BLaER1 (cell line): ENCODE results near the gene RSPRY1.

Source experiments
- H3K27ac ChIP-seq: shearing (Covaris generic); formaldehyde crosslinking; 2 replicates; pipeline ENCODE4 v1.8.1; 2022
- H3K27me3 ChIP-seq: shearing (Covaris generic); formaldehyde crosslinking; 2 replicates; pipeline ENCODE4 v1.8.1; 2022
- H3K36me3 ChIP-seq: shearing (Covaris generic); formaldehyde crosslinking; 2 replicates; pipeline ENCODE4 v1.8.1; 2022
- H3K4me1 ChIP-seq: shearing (Covaris generic); formaldehyde crosslinking; 2 replicates; pipeline ENCODE4 v1.8.1; 2022
- H3K4me2 ChIP-seq: shearing (Covaris generic); formaldehyde crosslinking; 2 replicates; pipeline ENCODE4 v1.8.1; 2022
- H3K4me3 ChIP-seq: shearing (Covaris generic); formaldehyde crosslinking; 2 replicates; pipeline ENCODE4 v1.8.1; 2022
- H3K9ac ChIP-seq: shearing (Covaris generic); formaldehyde crosslinking; 2 replicates; pipeline ENCODE4 v1.8.1; 2022
- H3K9me3 ChIP-seq: shearing (Covaris generic); formaldehyde crosslinking; 2 replicates; pipeline ENCODE4 v1.8.1; 2022
- H4K20me1 ChIP-seq: shearing (Covaris generic); formaldehyde crosslinking; 2 replicates; pipeline ENCODE4 v1.8.1; 2022
- Cebpa-rat ChIP-seq: shearing (Covaris generic); IDR thresholded peaks from 2 replicates; pipeline ENCODE4 v1.8.1; 2022

RSPRY1 gene

DNA sequence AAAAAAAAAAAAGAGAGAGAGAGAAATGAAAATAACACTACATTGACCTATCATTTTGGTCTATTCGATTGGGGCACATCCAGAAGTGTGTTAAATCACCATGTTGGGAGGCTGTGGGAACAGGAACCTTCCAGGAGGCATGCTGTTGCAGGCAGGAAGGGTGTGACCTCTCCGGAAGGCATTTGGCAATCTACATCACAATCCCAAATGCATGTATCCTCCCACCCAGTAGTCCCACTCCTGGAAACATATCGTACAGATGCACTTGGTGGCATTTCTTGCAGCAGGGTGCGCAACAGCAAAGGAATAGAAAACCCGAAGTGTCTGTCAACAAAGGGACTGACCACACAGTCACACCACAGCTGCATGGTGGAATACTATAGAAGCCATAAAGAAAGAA, 90.5 kb downstream of the RSPRY1 start:
- no peaks in the 10 kb centered on the region for H3K36me3 ChIP-seq
- H3K4me3 ChIP-seq, result no peak overlapping the region
- H3K27me3 ChIP-seq, result no peaks in the 10 kb centered on the region
- H4K20me1 ChIP-seq, result no peaks in the 10 kb centered on the region
- no peak for TF ChIP-seq Cebpa-rat
- H3K9me3 ChIP-seq, result no peaks in the 10 kb centered on the region
- H3K4me2 ChIP-seq, result no peak overlapping the region
- H3K9ac ChIP-seq, result no peak overlapping the region
- H3K4me1 ChIP-seq, result peaks cover 12% of the 10 kb centered on the region
- no peak overlapping the region for H3K27ac ChIP-seq

DNA sequence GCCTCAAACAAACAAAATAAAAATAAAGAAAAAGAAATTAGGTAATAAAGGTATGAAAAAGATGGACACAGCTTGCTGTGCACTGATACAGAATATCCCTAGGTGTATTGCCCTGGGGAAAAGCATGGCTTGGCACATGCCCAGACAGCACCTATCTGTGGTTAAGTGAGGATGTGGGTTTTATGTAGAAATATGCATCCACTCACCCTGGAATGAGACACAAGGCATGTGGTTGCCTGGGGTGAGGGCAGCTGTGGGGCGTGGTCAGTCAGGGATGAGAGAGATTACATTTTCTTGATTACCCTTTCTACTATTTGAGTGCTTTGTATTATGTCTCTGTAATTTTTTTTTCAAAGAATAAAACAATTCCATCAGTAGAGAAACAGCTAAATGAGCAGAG, 91.5 kb downstream of the RSPRY1 start:
- H3K4me1 ChIP-seq, result peaks cover 12% of the 10 kb centered on the region
- no peaks in the 10 kb centered on the region for H4K20me1 ChIP-seq
- no peak overlapping the region for H3K9ac ChIP-seq
- H3K9me3 ChIP-seq, result no peaks in the 10 kb centered on the region
- no peak overlapping the region for H3K27ac ChIP-seq
- no peak overlapping the region for H3K4me3 ChIP-seq
- peak overlapping the region; percentile 44 for H3K4me2 ChIP-seq
- peaks cover 2% of the 10 kb centered on the region; the same call in 1 of the 2 replicates for H3K27me3 ChIP-seq
- H3K36me3 ChIP-seq, result no peaks in the 10 kb centered on the region
- TF ChIP-seq Cebpa-rat, result no peak

DNA sequence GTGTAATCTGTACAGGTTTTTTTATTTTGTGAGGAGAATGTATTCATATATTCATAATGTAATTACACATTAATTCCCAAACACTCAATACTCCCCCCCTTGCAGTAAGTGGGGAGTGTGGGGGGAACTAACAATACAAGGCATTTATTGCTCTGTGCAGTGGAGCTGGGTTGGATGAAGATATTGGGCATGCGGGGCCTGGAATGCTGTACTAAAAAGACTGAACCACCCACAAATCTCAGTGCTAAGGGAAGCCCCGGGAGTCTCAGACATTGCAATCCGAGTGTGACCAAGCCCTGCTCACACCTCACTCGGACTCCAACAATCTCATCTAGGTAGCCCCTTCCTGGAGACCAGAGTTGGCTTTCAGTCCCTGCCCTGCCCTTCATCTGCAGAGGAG, 92.4 kb downstream of the RSPRY1 start:
- H3K9me3 ChIP-seq, result no peaks in the 10 kb centered on the region
- no peak overlapping the region for H3K4me2 ChIP-seq
- H3K27ac ChIP-seq, result no peak overlapping the region
- no peak for TF ChIP-seq Cebpa-rat
- peaks cover 16% of the 10 kb centered on the region for H3K4me1 ChIP-seq
- H3K27me3 ChIP-seq, result peaks cover 9% of the 10 kb centered on the region
- no peaks in the 10 kb centered on the region for H4K20me1 ChIP-seq
- no peaks in the 10 kb centered on the region for H3K36me3 ChIP-seq
- H3K4me3 ChIP-seq, result no peak overlapping the region
- H3K9ac ChIP-seq, result no peak overlapping the region

DNA sequence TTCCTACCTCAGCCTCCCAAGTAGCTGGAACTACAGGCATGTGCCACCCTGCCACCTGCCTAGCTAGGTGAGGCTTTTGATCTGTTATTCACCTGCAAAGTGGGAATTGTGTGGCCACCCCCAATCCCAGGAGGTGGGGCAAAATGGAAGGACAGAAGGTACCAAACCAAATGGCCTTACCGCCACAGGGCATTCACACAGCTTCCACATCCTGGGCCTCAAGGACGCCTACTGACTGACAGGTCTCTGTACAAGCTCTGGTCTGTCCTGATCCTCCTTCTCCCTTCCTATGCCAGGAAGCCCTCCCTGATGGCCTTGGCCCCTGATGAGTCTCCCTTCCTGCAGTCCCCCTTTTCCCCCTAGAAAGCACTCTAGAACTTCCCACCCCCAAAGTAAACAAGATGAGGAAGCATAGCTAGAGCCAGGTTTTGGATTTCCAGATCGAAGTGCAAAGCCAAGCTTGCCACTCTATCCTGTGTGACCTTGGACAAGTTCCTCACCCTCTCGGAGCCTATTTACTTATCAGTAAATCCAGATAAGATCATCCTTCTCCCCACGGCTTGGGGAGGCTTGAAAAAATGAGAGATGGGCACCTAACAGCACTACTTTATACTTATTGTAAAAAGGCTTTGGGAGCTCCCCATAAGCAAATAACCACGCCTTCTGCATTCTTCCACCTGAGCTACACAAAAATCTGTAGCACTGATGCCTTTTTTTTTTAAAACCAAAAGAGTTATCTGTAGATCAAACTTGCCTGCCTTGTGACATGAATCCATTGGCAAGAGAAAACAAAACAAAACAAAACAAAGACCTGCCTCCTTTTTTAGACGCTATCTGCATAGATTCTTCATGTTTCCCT, 93.9 kb downstream of the RSPRY1 start:
- Histone ChIP-seq H3K27me3 (peaks cover 24% of the 10 kb centered on the region), H3K4me2 (no peak overlapping the region), H3K4me1 (peaks cover 31% of the 10 kb centered on the region), H3K9ac (no peak overlapping the region), H3K4me3 (no peak overlapping the region), H3K9me3 (no peaks in the 10 kb centered on the region), H4K20me1 (no peaks in the 10 kb centered on the region), H3K27ac (no peak overlapping the region), H3K36me3 (no peaks in the 10 kb centered on the region)
- TF ChIP-seq Cebpa-rat, result no peak

DNA sequence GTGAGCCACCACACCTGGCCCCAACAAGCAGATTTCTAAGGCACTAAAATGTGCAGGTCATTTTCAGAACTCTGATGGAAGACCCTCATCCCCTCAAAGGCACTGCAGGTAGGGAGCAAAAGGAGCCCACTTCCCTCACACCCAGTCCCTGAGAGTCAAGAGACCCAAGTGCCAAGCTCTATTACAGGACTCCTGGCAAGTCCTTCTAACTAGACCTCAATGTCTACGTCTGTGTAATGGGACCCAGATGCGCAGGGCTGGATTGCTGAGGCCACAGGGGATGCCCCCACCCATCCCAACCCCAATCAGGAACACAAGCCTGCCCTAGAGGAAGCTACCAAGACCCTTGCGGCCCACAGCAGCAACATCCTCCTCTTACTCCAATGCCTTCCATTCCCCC, 95.7 kb downstream of the RSPRY1 start:
- Histone ChIP-seq H3K9me3 (no peaks in the 10 kb centered on the region), H4K20me1 (no peaks in the 10 kb centered on the region), H3K27ac (no peak overlapping the region), H3K36me3 (no peaks in the 10 kb centered on the region), H3K9ac (no peak overlapping the region), H3K27me3 (peaks cover 27% of the 10 kb centered on the region), H3K4me2 (no peak overlapping the region), H3K4me1 (peaks cover 33% of the 10 kb centered on the region), H3K4me3 (no peak overlapping the region)
- TF ChIP-seq Cebpa-rat, result no peak

DNA sequence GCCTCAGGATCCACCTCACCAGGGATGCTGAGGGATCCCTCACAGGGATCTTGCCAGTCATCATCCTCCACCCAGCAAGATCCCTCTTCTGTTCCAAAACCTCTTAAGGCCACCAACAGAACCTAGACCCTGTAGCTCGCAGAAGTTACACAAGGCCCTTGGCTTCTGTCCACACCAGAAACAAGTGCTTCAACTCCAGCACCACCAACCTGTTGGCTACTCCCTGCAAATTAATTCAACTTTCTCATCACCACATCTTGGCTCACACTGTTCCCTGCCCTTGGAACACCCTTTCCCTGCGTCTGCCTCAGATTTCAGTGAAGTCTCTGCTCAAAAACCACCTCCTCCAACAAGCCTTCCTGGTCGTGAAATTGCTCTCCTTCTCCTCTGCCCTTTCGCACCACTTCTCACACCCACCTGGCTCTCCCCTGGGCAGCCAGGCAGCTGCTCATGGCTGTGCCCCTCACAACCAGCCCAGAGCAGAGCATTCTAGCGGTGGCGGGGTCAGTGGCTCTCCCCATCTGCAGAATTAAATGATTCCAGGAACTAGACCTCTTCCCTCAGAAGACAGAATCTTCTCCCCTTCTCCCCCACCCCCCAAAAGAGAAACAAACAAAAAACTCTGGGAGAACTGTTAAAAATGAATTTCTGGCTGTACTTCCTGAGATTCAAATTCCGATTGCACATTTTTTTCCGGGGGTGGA, 96.5 kb downstream of the RSPRY1 start:
- H3K4me2 ChIP-seq, result peak overlapping the region; percentile 94

DNA sequence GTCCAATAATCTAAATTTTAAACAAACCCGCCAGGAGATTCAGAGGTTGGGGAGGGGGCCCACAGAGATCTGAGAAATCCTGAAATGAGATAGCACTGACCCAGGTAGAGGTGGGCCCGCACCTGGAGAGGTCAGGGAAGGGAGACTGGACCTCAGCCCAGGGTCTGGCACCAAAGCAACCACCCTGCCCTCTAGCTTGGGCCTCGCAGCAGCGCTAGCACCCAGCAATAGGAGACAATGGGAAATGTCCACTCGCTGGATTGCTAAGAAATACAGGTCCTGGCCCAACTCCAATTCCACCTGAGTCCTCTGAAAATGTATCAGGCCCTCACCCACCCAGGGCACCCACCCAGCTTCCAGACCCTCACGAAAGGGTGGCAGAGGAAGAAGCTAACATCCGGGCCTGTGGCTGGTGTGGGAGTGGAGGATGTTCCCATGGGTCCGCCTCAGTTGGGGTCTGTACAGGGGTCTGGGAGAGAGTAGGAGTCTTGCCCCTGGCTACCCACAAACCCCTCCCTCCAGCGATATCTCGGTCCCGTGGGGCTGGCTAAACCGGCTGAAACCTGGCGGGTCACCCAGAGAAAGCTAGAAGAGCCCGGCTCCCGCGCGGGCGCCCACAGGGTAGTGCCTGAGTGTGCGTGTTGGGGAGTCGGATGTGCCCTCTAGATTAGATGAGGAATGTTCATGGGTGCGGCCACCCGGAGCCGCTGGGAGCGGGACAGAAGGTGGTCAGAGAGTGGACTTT, 97.3 kb downstream of the RSPRY1 start:
- peaks cover 27% of the 10 kb centered on the region for H3K27me3 ChIP-seq

More for the DNA sequence above, 96.5 kb downstream of the RSPRY1 start:
- TF ChIP-seq Cebpa-rat, result no peak
- no peak overlapping the region for H3K4me3 ChIP-seq
- H3K27me3 ChIP-seq, result peaks cover 27% of the 10 kb centered on the region
- no peak overlapping the region for H3K9ac ChIP-seq
- no peaks in the 10 kb centered on the region for H3K36me3 ChIP-seq
- H4K20me1 ChIP-seq, result no peaks in the 10 kb centered on the region
- H3K4me1 ChIP-seq, result peaks cover 26% of the 10 kb centered on the region
- no peak overlapping the region for H3K27ac ChIP-seq
- H3K9me3 ChIP-seq, result no peaks in the 10 kb centered on the region

DNA sequence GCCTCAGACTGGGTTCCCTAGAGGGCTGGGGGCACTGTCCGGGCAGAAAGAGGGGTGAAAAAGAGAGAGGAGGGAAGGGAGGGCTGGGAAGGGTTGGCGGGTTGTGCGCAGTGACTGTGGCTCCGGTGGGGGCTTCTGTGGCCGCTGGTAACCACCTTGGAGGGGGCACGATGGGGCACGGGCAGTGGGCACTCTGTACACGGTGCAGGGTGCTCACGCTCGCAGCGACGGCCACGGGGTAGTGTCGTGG, 97.8 kb downstream of the RSPRY1 start:
- H3K9me3 ChIP-seq, result no peaks in the 10 kb centered on the region
- peaks cover 27% of the 10 kb centered on the region for H3K27me3 ChIP-seq
- H3K27ac ChIP-seq, result no peak overlapping the region
- TF ChIP-seq Cebpa-rat, result no peak
- no peak overlapping the region for H3K9ac ChIP-seq
- H3K4me3 ChIP-seq, result peak overlapping the region; percentile 73
- H3K4me2 ChIP-seq, result peak overlapping the region; percentile 94
- no peaks in the 10 kb centered on the region for H4K20me1 ChIP-seq
- no peaks in the 10 kb centered on the region for H3K36me3 ChIP-seq
- peaks cover 24% of the 10 kb centered on the region for H3K4me1 ChIP-seq

More for the DNA sequence above, 97.3 kb downstream of the RSPRY1 start:
- H3K4me2 ChIP-seq, result peak overlapping the region; percentile 94
- peaks cover 22% of the 10 kb centered on the region for H3K4me1 ChIP-seq
- H3K4me3 ChIP-seq, result no peak overlapping the region
- H3K27ac ChIP-seq, result no peak overlapping the region
- H3K36me3 ChIP-seq, result no peaks in the 10 kb centered on the region
- no peak for TF ChIP-seq Cebpa-rat
- H4K20me1 ChIP-seq, result no peaks in the 10 kb centered on the region
- H3K9ac ChIP-seq, result no peak overlapping the region
- H3K9me3 ChIP-seq, result no peaks in the 10 kb centered on the region

DNA sequence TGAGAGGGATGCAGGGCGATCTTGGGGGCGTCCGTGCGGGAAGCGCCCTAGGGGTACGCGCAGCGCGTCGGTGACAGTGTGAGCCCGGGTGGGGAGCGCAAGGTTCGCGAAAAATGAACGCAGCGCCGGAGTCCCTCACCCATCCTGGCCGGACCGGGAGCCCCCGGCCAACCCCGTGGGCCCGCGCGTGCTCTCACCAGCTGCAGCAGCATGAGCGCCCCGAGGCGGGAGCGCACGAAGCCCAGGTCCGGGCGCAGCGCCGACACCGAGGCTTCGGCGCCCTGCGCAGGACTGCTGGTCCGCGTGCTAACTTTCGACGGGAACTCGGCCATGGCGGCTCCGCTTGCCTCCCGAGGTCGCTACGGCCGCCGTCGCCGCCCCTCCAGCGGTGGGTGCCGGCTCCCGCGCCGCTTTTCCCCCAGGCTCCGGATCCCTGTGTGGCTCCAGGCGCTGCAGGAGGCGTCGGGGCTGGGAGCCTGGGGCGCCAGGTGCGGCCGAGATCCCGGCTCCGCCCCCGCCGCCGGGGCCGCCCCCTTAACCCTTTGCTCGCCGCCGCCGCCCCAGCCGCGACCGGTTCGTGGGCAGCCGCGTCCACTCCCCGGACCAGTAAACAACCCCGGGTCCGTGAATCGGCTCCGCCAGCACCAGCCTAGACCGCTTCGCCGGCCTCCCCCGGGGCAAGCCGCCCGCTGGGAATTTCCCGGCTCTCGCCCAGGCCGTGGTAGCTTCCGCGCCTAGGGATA, 98.3 kb downstream of the RSPRY1 start, which contains the start of gene PLLP:
Gene PLLP, minus strand, starts transcription at position 464 of the 743 bp plus-strand sequence. Its CDS starts 132 bp downstream, at position 332.
- peak within 1 kb of the TSS; percentile 94 for H3K4me2 ChIP-seq

More for the DNA sequence above, 98.3 kb downstream of the RSPRY1 start, which contains the start of gene PLLP:
- Histone ChIP-seq H3K9me3 (no peaks in the 10 kb centered on the region), H3K36me3 (no peaks in the 10 kb centered on the region), H3K9ac (peak within 1 kb of the TSS; percentile 71), H3K27me3 (peaks cover 27% of the 10 kb centered on the region), H4K20me1 (no peaks in the 10 kb centered on the region), H3K4me3 (peak within 1 kb of the TSS; percentile 73), H3K27ac (peak within 1 kb of the TSS; percentile 14; the same call in 1 of the 2 replicates), H3K4me1 (peaks cover 29% of the 10 kb centered on the region)
- TF ChIP-seq Cebpa-rat, result no peak
